Liver (tissue), 9 donors: ENCODE measurements around the gene PTPRN. TPM values are rescaled to one million over a fixed set of nuclear protein-coding genes. Genes with fewer than 3 reads are reported as not detected.

ENCODE experiments used
- DNase-seq: peaks from one replicate; pipeline ENCODE4 v3.0.0-alpha.2; 2017; ENCODE audit warnings: low spot score
- H3K27ac ChIP-seq, 2 donors: one replicate each; pipeline ENCODE4 v1.7.0; 2013; ENCODE audit warnings: inconsistent platforms in 2 of 2, low read length in 2 of 2, control low read depth in 1 of 2, low read depth in 1 of 2, mild to moderate bottlenecking in 1 of 2
- H3K27me3 ChIP-seq, 4 donors: one replicate each; pipeline versions ENCODE4 v1.6.1 to v1.7.0; 2013; ENCODE audit warnings: low read length in 3 of 4, inconsistent platforms in 1 of 4, mild to moderate bottlenecking in 1 of 4, moderate library complexity in 1 of 4; ENCODE audit not compliant: control insufficient read depth in 4 of 4, insufficient read depth in 4 of 4
- H3K36me3 ChIP-seq, 4 donors: one replicate each; pipeline versions ENCODE4 v1.6.1 to v1.7.0; 2013; ENCODE audit warnings: low read length in 3 of 4, mild to moderate bottlenecking in 3 of 4, low read depth in 1 of 4, moderate library complexity in 1 of 4; ENCODE audit not compliant: control insufficient read depth in 4 of 4, insufficient read depth in 3 of 4
- H3K4me1 ChIP-seq, 4 donors: one replicate each; pipeline versions ENCODE4 v1.6.1 to v1.7.0; 2013; ENCODE audit warnings: low read length in 3 of 4, mild to moderate bottlenecking in 3 of 4, moderate library complexity in 1 of 4; ENCODE audit not compliant: control insufficient read depth in 4 of 4, insufficient read depth in 4 of 4
- H3K4me3 ChIP-seq, 3 donors: one replicate each; pipeline versions ENCODE4 v1.6.1 to v1.7.0; 2013; ENCODE audit warnings: low read length in 3 of 3, control low read depth in 1 of 3, low read depth in 1 of 3, mild to moderate bottlenecking in 1 of 3
- H3K9ac ChIP-seq, 2 donors: one replicate each; pipeline ENCODE4 v1.7.0; 2013; ENCODE audit warnings: low read length in 2 of 2, mild to moderate bottlenecking in 2 of 2, moderate library complexity in 2 of 2, control low read depth in 1 of 2, low read depth in 1 of 2
- H3K9me3 ChIP-seq, 4 donors: one replicate each; pipeline versions ENCODE4 v1.6.1 to v1.7.0; 2013; ENCODE audit warnings: low read length in 3 of 4; ENCODE audit not compliant: control insufficient read depth in 4 of 4
- EGR1 ChIP-seq, 2 donors: IDR thresholded peaks; 2 replicates each; pipeline ENCODE4 v1.6.1; 2016 to 2018; ENCODE audit warnings: antibody characterized with exemption in 2 of 2, low read depth in 2 of 2
- FOXA1 ChIP-seq: IDR thresholded peaks from 2 replicates; pipeline ENCODE4 v1.6.1; 2016; ENCODE audit warnings: antibody characterized with exemption
- FOXA2 ChIP-seq: IDR thresholded peaks from 2 replicates; pipeline ENCODE4 v1.6.1; 2016; ENCODE audit warnings: antibody characterized with exemption
- GABPA ChIP-seq, 2 donors: IDR thresholded peaks in 1 of 2; conservative IDR thresholded peaks in 1 of 2; 2 replicates each; pipeline ENCODE4 v1.6.1; 2016; ENCODE audit warnings: antibody characterized with exemption in 2 of 2, mild to moderate bottlenecking in 1 of 2, moderate library complexity in 1 of 2
- HNF4A ChIP-seq, 2 donors: conservative IDR thresholded peaks; 2 replicates each; pipeline ENCODE4 v1.6.1; 2016; ENCODE audit warnings: antibody characterized with exemption in 2 of 2, mild to moderate bottlenecking in 2 of 2
- HNF4G ChIP-seq: IDR thresholded peaks from 2 replicates; pipeline ENCODE4 v1.6.1; 2016; ENCODE audit warnings: antibody characterized with exemption
- JUND ChIP-seq, 2 donors: IDR thresholded peaks; 2 replicates each; pipeline ENCODE4 v1.6.1; 2016; ENCODE audit warnings: antibody characterized with exemption in 2 of 2
- NR2F2 ChIP-seq: IDR thresholded peaks from 2 replicates; pipeline ENCODE4 v1.6.1; 2016; ENCODE audit warnings: antibody characterized with exemption
- RAD21 ChIP-seq, 2 donors: IDR thresholded peaks; 2 replicates each; pipeline ENCODE4 v1.6.1; 2016; ENCODE audit warnings: antibody characterized with exemption in 2 of 2, mild to moderate bottlenecking in 2 of 2
- RXRA ChIP-seq, 2 donors: IDR thresholded peaks; 2 replicates each; pipeline ENCODE4 v1.6.1; 2017 to 2018; ENCODE audit warnings: antibody characterized with exemption in 2 of 2, mild to moderate bottlenecking in 1 of 2
- SP1 ChIP-seq: IDR thresholded peaks from 2 replicates; pipeline ENCODE4 v1.6.1; 2018; ENCODE audit warnings: antibody characterized with exemption, mild to moderate bottlenecking
- TAF1 ChIP-seq: conservative IDR thresholded peaks from 2 replicates; pipeline ENCODE4 v1.6.1; 2016; ENCODE audit warnings: antibody characterized with exemption, mild to moderate bottlenecking
- YY1 ChIP-seq: IDR thresholded peaks from 2 replicates; pipeline ENCODE4 v1.6.1; 2016; ENCODE audit warnings: antibody characterized with exemption, mild to moderate bottlenecking
- WGBS: extraction: QIAGEN DNeasy Blood & Tissue Kit; methylation state at CpG from one replicate; pipeline ENCODE4 v1.1.7; 2013; 5-methylcytosine and 5-hydroxymethylcytosine counted together
- polyA plus RNA-seq, 2 donors: library from polyadenylated mRNA; stranded (reverse) in 1 of 2; unstranded in 1 of 2; fragments of 200-250 nt in 1 of 2; fragments of >200 nt in 1 of 2; fragmentation: Nextera tagmentation in 1 of 2; extraction: Ambion mirVana in 1 of 2; gene quantifications; one replicate each; pipeline versions ENCODE4 v1.2.1 to v1.2.3, GENCODE V29; 2013 to 2015
- total RNA-seq, 2 donors: library from RNA; depleted of rRNA; stranded (reverse); fragments of >200 nt; gene quantifications; one replicate each; pipeline ENCODE4 v1.2.3, GENCODE V29; 2014
- TF ChIP-seq, protein P1 (sequence below): IDR thresholded peaks from 2 replicates; pipeline ENCODE4 v1.6.1; 2016; ENCODE audit warnings: antibody characterized with exemption
- TF ChIP-seq, protein P2 (sequence below): IDR thresholded peaks from 2 replicates; pipeline ENCODE4 v1.6.1; 2016; ENCODE audit warnings: antibody characterized with exemption, mild to moderate bottlenecking
- TF ChIP-seq, protein P3 (sequence below): IDR thresholded peaks from 2 replicates; pipeline ENCODE4 v1.6.1; 2016; ENCODE audit warnings: antibody characterized with exemption
- TF ChIP-seq, protein P4 (sequence below): IDR thresholded peaks from 2 replicates; pipeline ENCODE4 v1.6.1; 2016; ENCODE audit warnings: antibody characterized with exemption
- TF ChIP-seq, protein P5 (sequence below): fragments of 150-350 bp; IDR thresholded peaks from 2 replicates; pipeline ENCODE4 v1.5.1; 2017; ENCODE audit warnings: improper control_type of control experiment, low read depth, low read length; ENCODE audit not compliant: missing input control
- donor health status: healthy.
- donor health status: healthy.
- donor health status: healthy.
- donor health status: healthy.
- donor health status: healthy.

PTPRN gene
- total and polyA plus RNA-seq, 4 donors, result 2.2 TPM; not detected in 3

DNA sequence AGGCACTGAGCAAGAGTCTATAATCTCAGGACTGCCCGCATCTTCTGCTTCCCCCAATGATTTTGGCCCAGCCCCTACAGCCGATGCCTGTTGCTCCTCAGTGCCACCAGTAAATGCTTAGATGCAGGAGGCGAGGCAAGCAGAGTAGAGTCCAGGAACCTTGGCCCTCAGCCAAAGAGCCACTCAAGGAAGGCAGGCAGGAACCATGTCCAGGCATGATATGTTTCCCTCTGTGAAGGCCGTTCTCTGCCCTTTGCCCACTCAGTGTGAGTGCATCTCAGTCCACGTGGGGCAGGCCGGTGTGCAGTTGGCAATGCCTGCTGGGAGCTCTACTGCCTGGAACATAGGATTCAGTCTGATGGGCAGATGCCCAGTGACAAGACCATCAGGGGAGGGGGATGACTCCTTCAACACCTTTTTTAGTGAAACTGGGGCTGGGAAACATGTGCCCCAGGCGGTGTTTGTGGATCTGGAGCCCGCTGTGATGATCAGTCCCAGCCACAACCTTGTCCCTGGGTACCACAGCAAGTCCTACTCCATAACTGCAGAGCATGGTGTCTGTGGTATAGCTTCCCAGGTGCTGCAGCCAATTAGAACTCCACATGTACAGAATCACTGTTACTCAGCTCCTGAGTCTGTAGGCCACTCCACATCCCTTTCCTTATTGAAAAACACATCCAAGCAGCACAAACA lies 39.7 kb downstream of the PTPRN start:
- no peaks in the 10 kb centered on the region for H3K9me3 ChIP-seq
- H3K4me1 ChIP-seq, result peaks cover 6 to 16% (median 12%) of the 10 kb centered on the region in 4 donors
- TF ChIP-seq GABPA (IDR thresholded peaks at IDR 0.05 in 1 of 2, conservative IDR thresholded peaks at IDR 0.05 in 1 of 2), result peak in 1 of 2 donors; percentile 20
- peak; percentile 83 for TF ChIP-seq SP1
- peak; percentile 36 for TF ChIP-seq YY1
- TF ChIP-seq RAD21 (IDR thresholded peaks at IDR 0.05), result peak in 1 of 2 donors; percentile 45
- TF ChIP-seq, protein P1, sequence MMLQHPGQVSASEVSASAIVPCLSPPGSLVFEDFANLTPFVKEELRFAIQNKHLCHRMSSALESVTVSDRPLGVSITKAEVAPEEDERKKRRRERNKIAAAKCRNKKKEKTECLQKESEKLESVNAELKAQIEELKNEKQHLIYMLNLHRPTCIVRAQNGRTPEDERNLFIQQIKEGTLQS, result no peak
- no peak for TF ChIP-seq JUND (IDR thresholded peaks at IDR 0.05)
- TF ChIP-seq FOXA1, result no peak
- TF ChIP-seq, protein P2, sequence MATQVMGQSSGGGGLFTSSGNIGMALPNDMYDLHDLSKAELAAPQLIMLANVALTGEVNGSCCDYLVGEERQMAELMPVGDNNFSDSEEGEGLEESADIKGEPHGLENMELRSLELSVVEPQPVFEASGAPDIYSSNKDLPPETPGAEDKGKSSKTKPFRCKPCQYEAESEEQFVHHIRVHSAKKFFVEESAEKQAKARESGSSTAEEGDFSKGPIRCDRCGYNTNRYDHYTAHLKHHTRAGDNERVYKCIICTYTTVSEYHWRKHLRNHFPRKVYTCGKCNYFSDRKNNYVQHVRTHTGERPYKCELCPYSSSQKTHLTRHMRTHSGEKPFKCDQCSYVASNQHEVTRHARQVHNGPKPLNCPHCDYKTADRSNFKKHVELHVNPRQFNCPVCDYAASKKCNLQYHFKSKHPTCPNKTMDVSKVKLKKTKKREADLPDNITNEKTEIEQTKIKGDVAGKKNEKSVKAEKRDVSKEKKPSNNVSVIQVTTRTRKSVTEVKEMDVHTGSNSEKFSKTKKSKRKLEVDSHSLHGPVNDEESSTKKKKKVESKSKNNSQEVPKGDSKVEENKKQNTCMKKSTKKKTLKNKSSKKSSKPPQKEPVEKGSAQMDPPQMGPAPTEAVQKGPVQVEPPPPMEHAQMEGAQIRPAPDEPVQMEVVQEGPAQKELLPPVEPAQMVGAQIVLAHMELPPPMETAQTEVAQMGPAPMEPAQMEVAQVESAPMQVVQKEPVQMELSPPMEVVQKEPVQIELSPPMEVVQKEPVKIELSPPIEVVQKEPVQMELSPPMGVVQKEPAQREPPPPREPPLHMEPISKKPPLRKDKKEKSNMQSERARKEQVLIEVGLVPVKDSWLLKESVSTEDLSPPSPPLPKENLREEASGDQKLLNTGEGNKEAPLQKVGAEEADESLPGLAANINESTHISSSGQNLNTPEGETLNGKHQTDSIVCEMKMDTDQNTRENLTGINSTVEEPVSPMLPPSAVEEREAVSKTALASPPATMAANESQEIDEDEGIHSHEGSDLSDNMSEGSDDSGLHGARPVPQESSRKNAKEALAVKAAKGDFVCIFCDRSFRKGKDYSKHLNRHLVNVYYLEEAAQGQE, result no peak
- peak; percentile 85 to 88 for TF ChIP-seq HNF4A (conservative IDR thresholded peaks at IDR 0.05)
- TF ChIP-seq NR2F2, result no peak
- TF ChIP-seq FOXA2, result no peak
- TF ChIP-seq, protein P3, sequence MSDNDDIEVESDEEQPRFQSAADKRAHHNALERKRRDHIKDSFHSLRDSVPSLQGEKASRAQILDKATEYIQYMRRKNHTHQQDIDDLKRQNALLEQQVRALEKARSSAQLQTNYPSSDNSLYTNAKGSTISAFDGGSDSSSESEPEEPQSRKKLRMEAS, result peak; percentile 41
- TF ChIP-seq, protein P4, sequence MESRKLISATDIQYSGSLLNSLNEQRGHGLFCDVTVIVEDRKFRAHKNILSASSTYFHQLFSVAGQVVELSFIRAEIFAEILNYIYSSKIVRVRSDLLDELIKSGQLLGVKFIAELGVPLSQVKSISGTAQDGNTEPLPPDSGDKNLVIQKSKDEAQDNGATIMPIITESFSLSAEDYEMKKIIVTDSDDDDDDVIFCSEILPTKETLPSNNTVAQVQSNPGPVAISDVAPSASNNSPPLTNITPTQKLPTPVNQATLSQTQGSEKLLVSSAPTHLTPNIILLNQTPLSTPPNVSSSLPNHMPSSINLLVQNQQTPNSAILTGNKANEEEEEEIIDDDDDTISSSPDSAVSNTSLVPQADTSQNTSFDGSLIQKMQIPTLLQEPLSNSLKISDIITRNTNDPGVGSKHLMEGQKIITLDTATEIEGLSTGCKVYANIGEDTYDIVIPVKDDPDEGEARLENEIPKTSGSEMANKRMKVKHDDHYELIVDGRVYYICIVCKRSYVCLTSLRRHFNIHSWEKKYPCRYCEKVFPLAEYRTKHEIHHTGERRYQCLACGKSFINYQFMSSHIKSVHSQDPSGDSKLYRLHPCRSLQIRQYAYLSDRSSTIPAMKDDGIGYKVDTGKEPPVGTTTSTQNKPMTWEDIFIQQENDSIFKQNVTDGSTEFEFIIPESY, result no peak
- TF ChIP-seq RXRA (IDR thresholded peaks at IDR 0.05), result peak; percentile 79 to 85
- TF ChIP-seq, protein P5, sequence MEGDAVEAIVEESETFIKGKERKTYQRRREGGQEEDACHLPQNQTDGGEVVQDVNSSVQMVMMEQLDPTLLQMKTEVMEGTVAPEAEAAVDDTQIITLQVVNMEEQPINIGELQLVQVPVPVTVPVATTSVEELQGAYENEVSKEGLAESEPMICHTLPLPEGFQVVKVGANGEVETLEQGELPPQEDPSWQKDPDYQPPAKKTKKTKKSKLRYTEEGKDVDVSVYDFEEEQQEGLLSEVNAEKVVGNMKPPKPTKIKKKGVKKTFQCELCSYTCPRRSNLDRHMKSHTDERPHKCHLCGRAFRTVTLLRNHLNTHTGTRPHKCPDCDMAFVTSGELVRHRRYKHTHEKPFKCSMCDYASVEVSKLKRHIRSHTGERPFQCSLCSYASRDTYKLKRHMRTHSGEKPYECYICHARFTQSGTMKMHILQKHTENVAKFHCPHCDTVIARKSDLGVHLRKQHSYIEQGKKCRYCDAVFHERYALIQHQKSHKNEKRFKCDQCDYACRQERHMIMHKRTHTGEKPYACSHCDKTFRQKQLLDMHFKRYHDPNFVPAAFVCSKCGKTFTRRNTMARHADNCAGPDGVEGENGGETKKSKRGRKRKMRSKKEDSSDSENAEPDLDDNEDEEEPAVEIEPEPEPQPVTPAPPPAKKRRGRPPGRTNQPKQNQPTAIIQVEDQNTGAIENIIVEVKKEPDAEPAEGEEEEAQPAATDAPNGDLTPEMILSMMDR, result peak; percentile 3
- TF ChIP-seq HNF4G, result peak; percentile 67
- no peak for TF ChIP-seq TAF1
- peak in 1 of 2 donors; percentile 14 for TF ChIP-seq EGR1 (IDR thresholded peaks at IDR 0.05; ENCODE audit: low read depth in 2 of 2)
- H3K27me3 ChIP-seq, result no peaks in the 10 kb centered on the region
- H3K27ac ChIP-seq, result no peak overlapping the region
- H3K4me3 ChIP-seq, result no peak overlapping the region
- no peak overlapping the region for H3K9ac ChIP-seq
- 44% methylated on average over 8 of the region's 8 CpGs for WGBS
- no peaks in the 10 kb centered on the region for H3K36me3 ChIP-seq
- DNase-seq, result no peak
